Osteoblast (primary cell): ENCODE data around the gene ASIC3. TPM values are rescaled to one million over a fixed set of nuclear protein-coding genes. Genes with fewer than 3 reads are reported as not detected.

Experiments used
- DNase-seq: peaks from one replicate; pipeline ENCODE4 v3.0.0; 2011; ENCODE audit warnings: low spot score, mixed read lengths; ENCODE audit not compliant: insufficient read length; ENCODE audit errors: missing footprints
- H2AFZ ChIP-seq: 2 replicates; pipeline ENCODE4 v1.6.0; 2011; ENCODE audit warnings: mild to moderate bottlenecking, low read length
- H3K27ac ChIP-seq: 2 replicates; pipeline ENCODE4 v1.5.1; 2011; ENCODE audit warnings: mild to moderate bottlenecking, low read depth, low read length, moderate library complexity
- H3K27me3 ChIP-seq: 2 replicates; pipeline ENCODE4 v1.6.0; 2012; ENCODE audit warnings: mild to moderate bottlenecking, control low read depth, inconsistent platforms, low read length, moderate library complexity; ENCODE audit not compliant: insufficient read depth
- H3K36me3 ChIP-seq: 2 replicates; pipeline ENCODE4 v1.5.1; 2011; ENCODE audit warnings: mild to moderate bottlenecking, low read length, control low read depth, moderate library complexity; ENCODE audit not compliant: insufficient read depth
- H3K4me1 ChIP-seq: 2 replicates; pipeline ENCODE4 v1.5.1; 2011; ENCODE audit warnings: mild to moderate bottlenecking, low read length, control low read depth, moderate library complexity; ENCODE audit not compliant: insufficient read depth
- H3K4me2 ChIP-seq: 2 replicates; pipeline ENCODE4 v1.6.0; 2011; ENCODE audit warnings: mild to moderate bottlenecking, low read length; ENCODE audit not compliant: insufficient read depth
- H3K4me3 ChIP-seq: fragments of 200-600 bp; sonication (generic); 3 replicates; pipeline ENCODE4 v1.5.1; 2012; ENCODE audit warnings: mild to moderate bottlenecking, low read length, inconsistent platforms; ENCODE audit not compliant: insufficient read depth
- H3K79me2 ChIP-seq: 2 replicates; pipeline ENCODE4 v1.6.0; 2012; ENCODE audit warnings: mild to moderate bottlenecking, low read length, control low read depth, inconsistent platforms; ENCODE audit not compliant: insufficient read depth
- H3K9me3 ChIP-seq: 2 replicates; pipeline ENCODE4 v1.5.1; 2011; ENCODE audit warnings: low read depth, low read length, control low read depth
- H4K20me1 ChIP-seq: 2 replicates; pipeline ENCODE4 v1.6.0; 2012; ENCODE audit warnings: mild to moderate bottlenecking, low read length, control low read depth; ENCODE audit not compliant: insufficient read depth
- total RNA-seq: library from RNA; depleted of rRNA; stranded (reverse); fragments of >200 nt; gene quantifications from 2 replicates; pipeline ENCODE4 v1.2.3, GENCODE V29; 2012
- TF ChIP-seq, protein P1 (sequence below): IDR thresholded peaks from 2 replicates; pipeline ENCODE4 v1.5.1; 2011; ENCODE audit warnings: mild to moderate bottlenecking, low read depth, low read length, moderate library complexity; ENCODE audit errors: extremely low read depth

Gene ASIC3
- total RNA-seq, 1 donor = under 0.01 TPM

DNA sequence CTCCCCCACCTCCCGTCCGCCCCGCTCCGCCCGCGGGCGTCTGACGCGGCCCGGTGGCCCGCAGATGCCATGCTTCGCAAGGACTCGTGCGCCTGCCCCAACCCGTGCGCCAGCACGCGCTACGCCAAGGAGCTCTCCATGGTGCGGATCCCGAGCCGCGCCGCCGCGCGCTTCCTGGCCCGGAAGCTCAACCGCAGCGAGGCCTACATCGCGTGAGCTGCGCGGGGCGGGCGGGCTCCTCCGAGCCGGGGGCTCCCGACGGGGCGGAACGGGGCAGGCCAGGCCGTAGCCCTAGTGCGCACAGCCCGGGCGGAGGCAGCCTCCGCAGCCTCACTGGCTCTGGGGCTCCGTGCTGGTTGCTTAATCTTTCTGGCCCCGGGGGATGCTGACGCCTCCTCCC lies 2.8 kb downstream of the ASIC3 start:
- Histone ChIP-seq H3K9me3 (no peaks in the 10 kb centered on the region), H3K27ac (no peak overlapping the region), H3K4me1 (peaks cover 12% of the 10 kb centered on the region), H3K27me3 (no peaks in the 10 kb centered on the region), H2AFZ (no peak overlapping the region), H3K36me3 (peaks cover 4% of the 10 kb centered on the region), H3K79me2 (no peaks in the 10 kb centered on the region), H3K4me2 (peak overlapping the region; percentile 48), H3K4me3 (no peak overlapping the region), H4K20me1 (peaks cover 12% of the 10 kb centered on the region)
- TF ChIP-seq, protein P1, sequence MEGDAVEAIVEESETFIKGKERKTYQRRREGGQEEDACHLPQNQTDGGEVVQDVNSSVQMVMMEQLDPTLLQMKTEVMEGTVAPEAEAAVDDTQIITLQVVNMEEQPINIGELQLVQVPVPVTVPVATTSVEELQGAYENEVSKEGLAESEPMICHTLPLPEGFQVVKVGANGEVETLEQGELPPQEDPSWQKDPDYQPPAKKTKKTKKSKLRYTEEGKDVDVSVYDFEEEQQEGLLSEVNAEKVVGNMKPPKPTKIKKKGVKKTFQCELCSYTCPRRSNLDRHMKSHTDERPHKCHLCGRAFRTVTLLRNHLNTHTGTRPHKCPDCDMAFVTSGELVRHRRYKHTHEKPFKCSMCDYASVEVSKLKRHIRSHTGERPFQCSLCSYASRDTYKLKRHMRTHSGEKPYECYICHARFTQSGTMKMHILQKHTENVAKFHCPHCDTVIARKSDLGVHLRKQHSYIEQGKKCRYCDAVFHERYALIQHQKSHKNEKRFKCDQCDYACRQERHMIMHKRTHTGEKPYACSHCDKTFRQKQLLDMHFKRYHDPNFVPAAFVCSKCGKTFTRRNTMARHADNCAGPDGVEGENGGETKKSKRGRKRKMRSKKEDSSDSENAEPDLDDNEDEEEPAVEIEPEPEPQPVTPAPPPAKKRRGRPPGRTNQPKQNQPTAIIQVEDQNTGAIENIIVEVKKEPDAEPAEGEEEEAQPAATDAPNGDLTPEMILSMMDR = no peak
- peak; percentile 98 for DNase-seq

DNA sequence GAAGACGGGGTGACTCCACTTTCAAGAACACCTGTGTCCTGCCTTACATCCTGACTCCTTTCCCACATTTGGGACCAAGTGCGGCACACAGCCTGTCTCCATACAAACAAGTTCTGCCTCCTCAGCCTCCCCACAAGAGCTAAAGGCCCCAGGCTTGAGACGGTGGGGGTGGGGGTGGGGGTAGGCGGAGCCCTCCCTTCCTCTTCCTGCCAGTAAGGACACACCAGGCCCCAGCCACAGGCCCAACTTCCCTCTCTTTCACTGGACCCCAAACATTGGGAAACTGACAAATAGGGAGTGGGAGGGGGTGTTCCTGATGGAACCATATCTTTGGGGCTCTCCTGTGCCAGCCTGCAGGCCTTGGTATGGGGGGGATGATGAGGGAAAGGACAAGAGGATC lies 4.8 kb downstream of the ASIC3 start:
- H3K36me3 ChIP-seq = peaks cover 4% of the 10 kb centered on the region
- no peak for DNase-seq
- H2AFZ ChIP-seq = no peak overlapping the region
- H3K9me3 ChIP-seq = no peaks in the 10 kb centered on the region
- no peaks in the 10 kb centered on the region for H3K27me3 ChIP-seq
- peaks cover 6% of the 10 kb centered on the region for H4K20me1 ChIP-seq
- TF ChIP-seq, protein P1 = no peak
- H3K4me3 ChIP-seq = no peak overlapping the region
- H3K4me1 ChIP-seq = peaks cover 11% of the 10 kb centered on the region
- H3K27ac ChIP-seq = no peak overlapping the region
- no peaks in the 10 kb centered on the region for H3K79me2 ChIP-seq
- H3K4me2 ChIP-seq = no peak overlapping the region

DNA sequence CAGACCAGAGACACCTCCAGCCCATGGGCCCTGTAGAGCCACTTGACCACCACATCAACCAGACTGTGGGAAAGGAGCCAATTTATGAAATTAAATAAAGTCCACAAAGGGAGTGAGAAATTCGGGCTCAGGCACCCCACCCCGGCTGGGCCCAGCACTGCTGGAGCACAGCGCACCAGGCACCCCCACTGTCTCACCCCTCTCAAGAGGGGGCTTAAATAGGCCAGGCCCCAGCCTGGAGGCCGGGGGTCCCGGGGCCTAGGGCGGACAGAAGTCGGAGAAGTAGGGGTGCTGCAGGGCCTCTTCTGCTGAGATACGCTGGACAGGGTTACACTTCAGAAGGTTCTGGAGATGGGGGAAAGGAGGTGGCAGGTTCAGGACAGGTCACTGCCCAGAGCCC lies 5.4 kb downstream of the ASIC3 start:
- no peaks in the 10 kb centered on the region for H3K79me2 ChIP-seq
- no peak overlapping the region for H2AFZ ChIP-seq
- no peak for DNase-seq
- H3K27me3 ChIP-seq = no peaks in the 10 kb centered on the region
- H3K36me3 ChIP-seq = peaks cover 4% of the 10 kb centered on the region
- peaks cover 6% of the 10 kb centered on the region for H4K20me1 ChIP-seq
- TF ChIP-seq, protein P1 = no peak
- H3K27ac ChIP-seq = no peak overlapping the region
- peaks cover 18% of the 10 kb centered on the region for H3K4me1 ChIP-seq
- no peak overlapping the region for H3K4me3 ChIP-seq
- H3K4me2 ChIP-seq = no peak overlapping the region
- H3K9me3 ChIP-seq = no peaks in the 10 kb centered on the region

DNA sequence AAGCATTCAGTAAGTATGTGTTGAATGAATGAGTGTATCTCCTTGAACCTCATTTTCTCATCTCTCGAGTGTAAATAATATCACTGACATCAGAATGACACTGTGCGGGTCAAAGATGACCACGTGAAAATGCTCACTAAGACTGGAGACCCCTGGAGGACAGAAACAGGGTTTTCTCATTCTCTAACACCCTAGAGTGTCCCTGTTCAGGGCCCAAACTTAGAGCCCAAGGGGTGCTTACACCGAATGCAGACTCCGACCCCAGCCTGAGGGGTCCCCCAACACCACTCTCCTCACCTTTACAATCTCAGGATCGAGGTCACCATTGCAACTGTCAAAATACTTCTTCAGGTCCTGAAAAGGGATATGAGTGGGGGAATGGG lies 7.9 kb downstream of the ASIC3 start:
- Histone ChIP-seq H3K27me3 (no peaks in the 10 kb centered on the region), H3K4me1 (peaks cover 33% of the 10 kb centered on the region), H4K20me1 (peaks cover 16% of the 10 kb centered on the region), H3K4me3 (no peak overlapping the region), H3K27ac (no peak overlapping the region), H3K4me2 (no peak overlapping the region), H3K36me3 (peaks cover 4% of the 10 kb centered on the region), H3K9me3 (no peaks in the 10 kb centered on the region), H2AFZ (no peak overlapping the region), H3K79me2 (peaks cover 14% of the 10 kb centered on the region)
- TF ChIP-seq, protein P1 = no peak
- DNase-seq = no peak
